Middle frontal gyrus (tissue), 1 donor: ENCODE measurements around the gene BLMH.
"Not testable (repeated sequence)": the region's sequence is repeated elsewhere in the genome, so short reads cannot be mapped to it uniquely, and the experiment has no call there.

ENCODE experiments used
- DNase-seq: peaks from one replicate; pipeline ENCODE4 v3.0.0-alpha.2; 2015; ENCODE audit warnings: low spot score; ENCODE audit errors: extremely low spot score

Gene BLMH

DNA sequence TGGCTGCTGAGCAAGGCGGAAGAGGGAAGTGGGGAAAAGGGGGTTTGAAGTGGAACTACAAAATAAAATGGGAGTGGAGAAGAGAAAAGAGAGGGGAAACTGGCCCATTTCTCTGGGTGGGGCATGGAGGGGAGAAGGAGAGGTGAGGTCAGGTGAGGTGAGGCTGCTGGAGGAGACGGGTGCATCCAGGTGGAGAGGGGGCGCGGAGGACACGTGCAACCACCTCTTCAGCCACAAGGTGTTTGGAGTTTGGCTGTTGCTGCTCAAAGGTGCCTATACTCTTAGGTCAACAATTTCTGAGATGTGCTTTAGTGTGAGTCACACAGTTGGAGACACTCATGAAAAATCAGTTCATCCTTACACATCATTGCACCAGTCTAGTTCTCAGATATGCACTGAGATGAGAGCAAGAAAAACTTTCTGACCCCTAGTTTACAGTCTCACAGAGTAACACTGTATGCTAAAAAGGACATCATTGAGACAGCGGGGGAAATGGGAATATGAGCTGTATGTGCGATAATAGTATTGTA lies 61.1 kb downstream of the BLMH start:
- DNase-seq = no peak

DNA sequence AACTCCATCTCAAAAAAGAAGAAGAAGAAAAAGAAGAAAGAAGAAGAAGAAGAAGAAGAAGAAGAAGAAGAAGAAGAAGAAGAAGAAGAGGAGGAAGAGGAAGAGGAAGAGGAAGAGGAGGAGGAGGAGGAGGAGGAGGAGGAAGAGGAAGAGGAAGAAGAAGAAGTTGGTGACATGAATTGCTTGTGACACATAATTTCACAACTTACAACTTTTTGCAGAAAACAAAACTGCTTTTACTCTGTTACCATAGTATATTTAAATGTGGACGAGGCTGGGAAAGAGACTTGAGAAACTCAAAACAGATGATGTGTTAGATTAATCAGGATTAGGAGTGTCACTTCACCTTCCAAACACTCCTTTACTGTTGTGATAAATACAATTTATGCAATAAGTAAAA lies 61.7 kb downstream of the BLMH start:
- not testable (repeated sequence) for DNase-seq

- no peak for DNase-seq
These were observed 62.7 kb downstream of the BLMH start for GRCh38 chr17:30229012-30229411.

DNA sequence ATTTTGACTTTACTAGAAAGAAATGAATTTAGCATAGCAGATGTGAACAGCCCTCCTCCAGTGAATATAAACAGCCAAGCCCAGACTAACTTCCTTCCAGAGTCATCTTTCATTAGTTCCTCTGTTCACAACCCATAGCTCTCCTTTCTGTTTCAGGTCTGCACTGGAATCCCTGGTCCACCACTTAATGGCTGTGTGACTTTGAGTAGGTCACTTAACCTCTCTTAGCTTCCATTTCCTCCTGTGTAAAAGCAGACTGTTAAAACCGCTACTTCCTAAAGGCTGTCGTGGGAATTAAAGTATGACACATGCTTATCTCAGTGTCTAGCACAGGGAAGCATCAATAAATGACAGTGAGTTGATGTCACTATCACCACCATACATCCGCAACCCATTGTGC lies 63.7 kb downstream of the BLMH start:
- no peak for DNase-seq

- DNase-seq = no peak
These were observed 64.9 kb downstream of the BLMH start for GRCh38 chr17:30226878-30227277.

GRCh38 chr17:30225919-30226553 lies 65.7 kb downstream of the BLMH start:
- no peak for DNase-seq

GRCh38 chr17:30225112-30225511 lies 66.6 kb downstream of the BLMH start:
- DNase-seq = no peak

- no peak for DNase-seq
These were observed 67.3 kb downstream of the BLMH start for GRCh38 chr17:30224419-30224960.

DNA sequence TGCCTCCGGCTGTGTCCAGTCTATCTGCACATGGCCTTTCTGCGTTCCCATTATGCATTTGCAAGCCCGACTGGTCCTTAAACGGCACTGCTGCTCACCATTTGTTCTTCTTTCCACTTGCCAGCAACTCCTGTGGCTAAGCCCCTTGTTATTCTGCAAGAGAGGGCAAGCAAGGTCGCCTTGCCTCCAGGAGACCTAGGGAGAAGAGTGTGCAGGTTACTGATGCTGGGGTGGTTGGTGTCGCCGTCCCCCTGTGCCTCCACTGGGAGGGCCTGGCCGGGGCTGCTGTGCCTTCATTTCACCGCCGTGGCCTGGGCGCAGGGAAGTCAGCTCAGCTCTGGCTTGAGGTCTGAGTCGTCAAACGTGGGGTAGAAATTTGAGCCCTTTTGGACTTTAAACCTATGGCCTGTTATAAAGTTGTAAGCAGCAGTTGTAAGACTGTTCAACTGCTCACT lies 69.0 kb downstream of the BLMH start:
- DNase-seq = no peak

- no peak for DNase-seq
These were observed 69.5 kb downstream of the BLMH start for GRCh38 chr17:30222251-30222650.

DNA sequence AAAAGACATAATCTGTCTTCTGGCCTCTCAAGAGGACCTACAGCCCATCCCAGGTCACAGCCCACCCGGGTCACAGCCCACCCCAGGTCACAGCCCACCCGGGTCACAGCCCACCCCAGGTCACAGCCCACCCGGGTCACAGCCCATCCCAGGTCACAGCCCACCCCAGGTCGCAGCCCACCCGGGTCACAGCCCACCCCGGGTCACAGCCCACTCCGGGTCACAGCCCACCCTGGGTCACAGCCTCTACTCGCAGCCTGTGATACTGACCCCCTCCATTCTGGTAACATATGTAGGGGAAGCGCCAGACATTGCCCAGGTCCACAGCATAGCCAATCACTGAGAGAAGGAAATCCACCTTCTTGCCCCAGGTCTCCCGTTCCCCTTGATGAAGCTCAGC lies 70.4 kb downstream of the BLMH start:
- DNase-seq = no peak

DNA sequence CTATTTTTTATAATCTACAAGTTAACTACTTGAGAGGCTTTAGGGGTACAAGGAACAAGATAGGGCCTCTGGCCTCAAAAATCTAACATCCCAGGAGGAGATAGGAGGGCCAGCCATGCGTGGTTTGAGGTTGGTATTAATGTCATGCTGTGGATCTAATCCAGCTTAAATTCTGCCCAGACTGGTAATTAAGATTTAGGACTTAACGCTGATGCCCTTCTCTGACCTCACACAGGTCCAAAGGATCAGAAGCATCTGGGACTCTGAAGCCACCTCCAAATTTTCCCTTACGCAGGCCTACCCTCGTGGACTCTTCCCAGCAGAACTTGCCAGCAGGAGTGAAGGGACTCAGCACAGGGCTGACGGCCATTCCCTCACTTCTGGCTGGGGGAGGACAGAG lies 71.3 kb downstream of the BLMH start:
- no peak for DNase-seq

- no peak for DNase-seq
These were observed 71.9 kb downstream of the BLMH start for GRCh38 chr17:30219833-30220232.

- no peak for DNase-seq
These were observed 72.4 kb downstream of the BLMH start for GRCh38 chr17:30219315-30219714.

- DNase-seq = no peak
These were observed 72.9 kb downstream of the BLMH start for GRCh38 chr17:30218799-30219198.

DNA sequence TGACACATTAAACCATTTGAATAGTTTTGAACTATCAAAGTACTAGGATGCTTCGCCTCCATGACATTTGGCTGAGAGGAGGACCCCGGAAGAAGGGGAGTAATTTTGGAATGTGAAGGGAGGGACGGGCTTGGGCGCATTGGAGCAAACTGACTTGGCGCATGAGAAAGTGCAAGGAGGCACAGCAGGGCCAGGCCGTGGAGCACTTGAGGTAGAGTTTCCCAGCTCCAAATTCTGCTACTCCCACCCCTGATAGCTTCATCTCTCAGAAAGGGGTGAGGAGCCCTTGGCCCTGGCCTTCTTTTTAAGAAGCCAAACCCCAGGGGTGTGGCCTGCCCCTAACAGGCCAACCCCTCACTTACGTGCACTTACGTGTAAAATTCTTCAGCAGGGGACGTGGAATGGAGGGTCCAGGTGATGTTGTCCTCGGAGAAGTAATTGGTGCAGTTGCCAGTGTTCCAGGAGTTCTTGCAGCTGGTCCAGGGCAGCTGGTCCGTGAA lies 73.9 kb downstream of the BLMH start:
- no peak for DNase-seq

GRCh38 chr17:30217054-30217453 lies 74.7 kb downstream of the BLMH start:
- no peak for DNase-seq

DNA sequence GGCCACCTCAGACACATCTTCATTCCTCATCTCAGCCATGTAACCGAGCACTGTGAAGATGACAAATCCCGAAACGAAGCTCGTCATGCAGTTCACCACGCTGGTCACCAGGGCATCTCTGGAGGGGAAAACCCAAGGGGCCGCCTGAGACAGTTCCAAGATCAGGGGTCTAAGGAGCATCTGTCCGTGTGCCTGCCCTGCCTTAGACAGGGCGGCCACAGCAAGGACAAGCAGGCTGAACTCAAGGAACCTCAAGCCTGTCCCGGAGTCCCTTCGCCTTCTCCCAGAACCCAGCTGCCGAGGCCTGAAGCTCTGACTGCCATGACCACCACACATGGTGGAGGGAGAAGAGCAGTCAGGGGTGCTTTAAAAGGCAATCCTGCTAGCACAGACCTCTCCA lies 79.0 kb downstream of the BLMH start:
- DNase-seq = no peak

GRCh38 chr17:30211371-30211770 lies 80.4 kb downstream of the BLMH start:
- DNase-seq = no peak

GRCh38 chr17:30210901-30211300 lies 80.8 kb downstream of the BLMH start:
- DNase-seq = no peak

DNA sequence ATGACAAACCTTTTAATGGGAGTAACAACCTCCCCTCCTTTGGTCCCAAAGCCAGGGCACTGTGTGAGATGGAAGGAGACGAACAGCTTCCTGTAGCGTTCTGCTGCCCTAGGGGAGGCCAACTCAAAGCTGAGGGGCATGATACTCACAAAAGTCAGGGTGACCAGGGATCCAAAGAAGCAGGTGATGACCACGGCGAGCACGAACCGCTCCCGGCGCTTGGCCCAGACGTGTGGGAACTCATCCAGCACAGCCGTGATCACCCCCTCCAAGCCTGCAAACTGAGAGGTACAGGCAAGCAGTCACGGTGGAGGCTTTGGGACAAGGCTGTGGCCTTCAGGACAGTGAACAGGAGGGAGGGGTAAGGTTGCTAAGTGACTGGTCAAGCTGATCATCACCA lies 81.4 kb downstream of the BLMH start:
- no peak for DNase-seq

DNA sequence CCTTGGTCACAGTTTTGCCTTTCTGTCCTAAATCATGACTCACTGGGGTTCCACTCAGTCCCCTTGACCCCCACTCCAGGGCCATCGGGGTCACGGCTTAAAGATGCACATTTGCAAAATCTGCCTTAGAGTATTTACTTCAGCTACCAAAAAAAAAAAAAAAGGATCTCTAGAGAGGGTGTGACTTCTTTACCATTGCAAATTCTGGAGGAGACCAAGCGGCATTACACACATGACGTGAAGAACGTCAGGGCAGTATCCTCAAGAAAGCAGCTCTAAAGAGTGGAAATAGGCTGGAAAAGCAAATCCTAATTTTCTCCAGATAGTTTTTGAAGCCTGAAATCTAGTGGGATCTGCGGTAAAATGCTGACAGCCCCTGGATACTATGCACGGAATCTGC lies 81.8 kb downstream of the BLMH start:
- no peak for DNase-seq

GRCh38 chr17:30208214-30208613 lies 83.5 kb downstream of the BLMH start:
- DNase-seq = no peak
